ENCODE data around the gene SLC32A1. TPM values are rescaled to one million over a fixed set of nuclear protein-coding genes. Genes with fewer than 3 reads are reported as not detected.

Gene SLC32A1
- total and polyA plus RNA-seq, 2 of the 13 experiments (the other 11 are each of a cell fraction or from before 2014, with no cell fraction given), result not detected

DNA sequence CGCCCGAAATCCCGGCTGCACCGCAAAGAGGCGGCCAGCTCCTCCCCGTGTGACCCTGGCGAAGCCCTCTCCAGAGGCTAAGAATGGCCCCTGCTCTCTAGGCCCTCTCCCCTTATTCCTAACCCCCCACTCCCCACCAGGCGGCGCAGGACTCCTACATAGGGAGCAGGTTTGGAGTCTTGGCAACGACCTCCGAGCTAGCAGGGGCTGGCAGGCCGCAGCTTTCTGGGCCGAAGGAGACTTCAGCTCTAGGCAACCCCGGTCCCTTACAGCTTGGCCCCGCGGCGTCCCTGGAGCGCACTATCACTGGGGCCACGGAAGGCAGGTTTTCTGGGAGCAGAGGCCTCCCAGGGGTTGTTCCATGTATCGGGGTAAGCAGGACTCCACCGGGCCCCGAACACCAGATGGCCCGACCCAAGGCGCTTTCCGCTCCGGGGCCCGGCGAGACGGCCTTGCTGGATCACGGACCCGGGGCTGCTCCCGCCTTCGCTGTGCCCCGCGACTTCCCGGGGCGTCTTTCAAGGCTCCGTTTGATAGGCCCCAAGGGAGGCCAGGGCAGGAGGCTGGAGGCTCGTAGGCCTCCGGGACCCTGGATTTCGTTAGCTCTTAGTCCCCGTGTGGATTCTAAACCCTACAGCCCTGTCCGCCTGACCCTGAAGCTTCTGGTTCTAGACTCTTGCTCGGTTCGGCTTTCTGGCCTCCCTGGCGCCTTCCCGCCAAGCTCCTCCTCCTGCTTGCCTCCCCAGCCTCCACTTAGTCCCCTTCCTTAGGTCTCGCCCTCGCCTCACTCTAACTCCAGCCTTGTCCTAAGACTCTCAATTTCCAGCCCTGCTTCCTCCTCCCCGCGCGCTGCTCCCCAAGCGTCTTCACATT lies 1.9 kb downstream of the SLC32A1 start (continued):
- TF ChIP-seq, protein P1, sequence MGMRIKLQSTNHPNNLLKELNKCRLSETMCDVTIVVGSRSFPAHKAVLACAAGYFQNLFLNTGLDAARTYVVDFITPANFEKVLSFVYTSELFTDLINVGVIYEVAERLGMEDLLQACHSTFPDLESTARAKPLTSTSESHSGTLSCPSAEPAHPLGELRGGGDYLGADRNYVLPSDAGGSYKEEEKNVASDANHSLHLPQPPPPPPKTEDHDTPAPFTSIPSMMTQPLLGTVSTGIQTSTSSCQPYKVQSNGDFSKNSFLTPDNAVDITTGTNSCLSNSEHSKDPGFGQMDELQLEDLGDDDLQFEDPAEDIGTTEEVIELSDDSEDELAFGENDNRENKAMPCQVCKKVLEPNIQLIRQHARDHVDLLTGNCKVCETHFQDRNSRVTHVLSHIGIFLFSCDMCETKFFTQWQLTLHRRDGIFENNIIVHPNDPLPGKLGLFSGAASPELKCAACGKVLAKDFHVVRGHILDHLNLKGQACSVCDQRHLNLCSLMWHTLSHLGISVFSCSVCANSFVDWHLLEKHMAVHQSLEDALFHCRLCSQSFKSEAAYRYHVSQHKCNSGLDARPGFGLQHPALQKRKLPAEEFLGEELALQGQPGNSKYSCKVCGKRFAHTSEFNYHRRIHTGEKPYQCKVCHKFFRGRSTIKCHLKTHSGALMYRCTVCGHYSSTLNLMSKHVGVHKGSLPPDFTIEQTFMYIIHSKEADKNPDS (CRISPR knock-in tag; IDR thresholded peaks at IDR 0.05), result no peak
- TF ChIP-seq ZNF282 (IDR thresholded peaks at IDR 0.05; ENCODE audit: partially characterized antibody), result no peak
- TF ChIP-seq ZNF44 (CRISPR knock-in tag; IDR thresholded peaks at IDR 0.05), result no peak
- TF ChIP-seq ZKSCAN5 (CRISPR knock-in tag; IDR thresholded peaks at IDR 0.05), result no peak
- TF ChIP-seq RBM39 (IDR thresholded peaks at IDR 0.05; ENCODE audit: low read depth, low read length, poor library complexity, severe bottlenecking), result no peak
- TF ChIP-seq MAFK (conservative IDR thresholded peaks at IDR 0.05 in 1 of 2, IDR thresholded peaks at IDR 0.05 in 1 of 2; ENCODE audit: low read length in 2 of 2), result no peak
- TF ChIP-seq CHD4 (IDR thresholded peaks at IDR 0.05; ENCODE audit: borderline replicate concordance, low read length), result no peak
- no peak for TF ChIP-seq NONO (IDR thresholded peaks at IDR 0.05)
- TF ChIP-seq NONO (CRISPR knock-in tag; conservative IDR thresholded peaks at IDR 0.05), result no peak
- no peak for TF ChIP-seq ZNF773 (CRISPR knock-in tag; IDR thresholded peaks at IDR 0.05; ENCODE audit: borderline replicate concordance)
- TF ChIP-seq PHF20 (CRISPR knock-in tag; IDR thresholded peaks at IDR 0.05), result no peak
- no peak for TF ChIP-seq KDM4B (CRISPR knock-in tag; IDR thresholded peaks at IDR 0.05)
- no peak for TF ChIP-seq PLRG1 (conservative IDR thresholded peaks at IDR 0.05)
- TF ChIP-seq FOXK1 (CRISPR knock-in tag; IDR thresholded peaks at IDR 0.05; ENCODE audit: borderline replicate concordance, low read depth), result 0 out of 2 replicates have a peak, but pooled peaks have one; percentile 18
- TF ChIP-seq ZNF121 (CRISPR knock-in tag; IDR thresholded peaks at IDR 0.05), result peak; percentile 46; the same call in 1 of the 2 replicates
- no peak for TF ChIP-seq NR2F6 (IDR thresholded peaks at IDR 0.05)
- TF ChIP-seq NR2F6 (CRISPR knock-in tag; IDR thresholded peaks at IDR 0.05), result no peak
- TF ChIP-seq, protein P2, sequence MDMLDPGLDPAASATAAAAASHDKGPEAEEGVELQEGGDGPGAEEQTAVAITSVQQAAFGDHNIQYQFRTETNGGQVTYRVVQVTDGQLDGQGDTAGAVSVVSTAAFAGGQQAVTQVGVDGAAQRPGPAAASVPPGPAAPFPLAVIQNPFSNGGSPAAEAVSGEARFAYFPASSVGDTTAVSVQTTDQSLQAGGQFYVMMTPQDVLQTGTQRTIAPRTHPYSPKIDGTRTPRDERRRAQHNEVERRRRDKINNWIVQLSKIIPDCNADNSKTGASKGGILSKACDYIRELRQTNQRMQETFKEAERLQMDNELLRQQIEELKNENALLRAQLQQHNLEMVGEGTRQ (IDR thresholded peaks at IDR 0.05; ENCODE audit: low read depth, low read length), result no peak
- TF ChIP-seq, protein P2 (CRISPR knock-in tag; IDR thresholded peaks at IDR 0.05; ENCODE audit: borderline replicate concordance), result no peak
- no peak for TF ChIP-seq ZNF101 (CRISPR knock-in tag; IDR thresholded peaks at IDR 0.05; ENCODE audit: borderline replicate concordance, low read depth)
- TF ChIP-seq SAFB2 (CRISPR knock-in tag; IDR thresholded peaks at IDR 0.05; ENCODE audit: borderline replicate concordance, low read depth), result no peak
- TF ChIP-seq, protein P3, sequence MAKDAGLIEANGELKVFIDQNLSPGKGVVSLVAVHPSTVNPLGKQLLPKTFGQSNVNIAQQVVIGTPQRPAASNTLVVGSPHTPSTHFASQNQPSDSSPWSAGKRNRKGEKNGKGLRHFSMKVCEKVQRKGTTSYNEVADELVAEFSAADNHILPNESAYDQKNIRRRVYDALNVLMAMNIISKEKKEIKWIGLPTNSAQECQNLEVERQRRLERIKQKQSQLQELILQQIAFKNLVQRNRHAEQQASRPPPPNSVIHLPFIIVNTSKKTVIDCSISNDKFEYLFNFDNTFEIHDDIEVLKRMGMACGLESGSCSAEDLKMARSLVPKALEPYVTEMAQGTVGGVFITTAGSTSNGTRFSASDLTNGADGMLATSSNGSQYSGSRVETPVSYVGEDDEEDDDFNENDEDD (CRISPR knock-in tag; IDR thresholded peaks at IDR 0.05; ENCODE audit: borderline replicate concordance), result no peak
- 0 out of 2 replicates have a peak, but pooled peaks have one; percentile 26 for TF ChIP-seq WIZ (CRISPR knock-in tag; IDR thresholded peaks at IDR 0.05)
- no peak for TF ChIP-seq ZNF616 (CRISPR knock-in tag; IDR thresholded peaks at IDR 0.05; ENCODE audit: low read depth)
- no peak for TF ChIP-seq AKAP8 (CRISPR knock-in tag; IDR thresholded peaks at IDR 0.05)
- no peak; the same call in 1 of the 2 replicates for TF ChIP-seq GATAD1 (CRISPR knock-in tag; IDR thresholded peaks at IDR 0.05)
- TF ChIP-seq GATA4 (IDR thresholded peaks at IDR 0.05; ENCODE audit: borderline replicate concordance, low read depth), result no peak
